ENCODE results near the gene SLC8A2. TPM values are rescaled to one million over a fixed set of nuclear protein-coding genes. Genes with fewer than 3 reads are reported as not detected.

Gene SLC8A2
- polyA plus RNA-seq, 1 donor from 2014 or later, result 14.1 TPM

DNA sequence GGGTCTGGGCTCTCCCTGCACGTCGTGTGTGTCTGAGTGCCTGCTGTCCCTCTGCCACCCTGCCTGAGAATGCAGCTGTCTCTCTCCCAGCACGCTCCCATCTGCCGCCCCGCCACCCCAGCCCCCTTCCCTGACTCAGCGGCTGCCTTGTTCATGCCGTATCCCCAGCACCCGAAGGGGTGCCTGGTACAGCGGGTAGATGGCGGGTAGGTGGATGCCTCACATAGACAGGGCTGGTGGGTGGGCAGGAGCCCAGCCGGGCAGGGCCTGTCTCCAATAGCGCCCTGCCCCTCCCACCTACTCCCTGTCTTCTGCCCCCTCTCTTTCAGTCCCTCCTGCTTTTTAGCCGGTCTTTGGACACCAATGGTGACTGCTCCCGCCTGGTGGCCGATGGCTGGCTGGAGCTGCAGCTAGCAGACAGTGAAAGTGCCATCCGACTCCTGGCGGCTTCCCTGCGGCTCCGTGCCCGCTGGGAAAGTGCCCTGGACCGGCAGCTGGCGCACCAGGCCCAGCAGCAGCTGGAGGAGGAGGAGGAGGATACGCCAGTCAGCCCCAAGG lies 92.2 kb downstream of the SLC8A2 start:
- Histone ChIP-seq H3K4me2 (ENCODE audit: low read length) (no peak overlapping the region), H3K9ac (ENCODE audit: low read length) (no peak overlapping the region), H2AFZ (ENCODE audit: low read depth, low read length) (no peak overlapping the region), H3K9me2 (ENCODE audit: insufficient read depth, low read length) (no peaks in the 10 kb centered on the region), H3F3A (ENCODE audit: insufficient read depth, low read length, poor library complexity, severe bottlenecking) (no peaks in the 10 kb centered on the region), H3K9me3 (ENCODE audit: low read length) (no peaks in the 10 kb centered on the region), H3K79me2 (replicated peaks; ENCODE audit: insufficient read depth, low read length) (no peaks in the 10 kb centered on the region), H3K27ac (ENCODE audit: low read length) (no peak overlapping the region), H3K4me3 (ENCODE audit: low read length) (no peak overlapping the region), H3K36me3 (ENCODE audit: insufficient read depth, low read length) (no peaks in the 10 kb centered on the region), H3K27me3 (ENCODE audit: insufficient read depth, low read depth, low read length) (no peaks in the 10 kb centered on the region), H4K20me1 (ENCODE audit: insufficient read depth) (no peaks in the 10 kb centered on the region)
- TF ChIP-seq, protein P1, sequence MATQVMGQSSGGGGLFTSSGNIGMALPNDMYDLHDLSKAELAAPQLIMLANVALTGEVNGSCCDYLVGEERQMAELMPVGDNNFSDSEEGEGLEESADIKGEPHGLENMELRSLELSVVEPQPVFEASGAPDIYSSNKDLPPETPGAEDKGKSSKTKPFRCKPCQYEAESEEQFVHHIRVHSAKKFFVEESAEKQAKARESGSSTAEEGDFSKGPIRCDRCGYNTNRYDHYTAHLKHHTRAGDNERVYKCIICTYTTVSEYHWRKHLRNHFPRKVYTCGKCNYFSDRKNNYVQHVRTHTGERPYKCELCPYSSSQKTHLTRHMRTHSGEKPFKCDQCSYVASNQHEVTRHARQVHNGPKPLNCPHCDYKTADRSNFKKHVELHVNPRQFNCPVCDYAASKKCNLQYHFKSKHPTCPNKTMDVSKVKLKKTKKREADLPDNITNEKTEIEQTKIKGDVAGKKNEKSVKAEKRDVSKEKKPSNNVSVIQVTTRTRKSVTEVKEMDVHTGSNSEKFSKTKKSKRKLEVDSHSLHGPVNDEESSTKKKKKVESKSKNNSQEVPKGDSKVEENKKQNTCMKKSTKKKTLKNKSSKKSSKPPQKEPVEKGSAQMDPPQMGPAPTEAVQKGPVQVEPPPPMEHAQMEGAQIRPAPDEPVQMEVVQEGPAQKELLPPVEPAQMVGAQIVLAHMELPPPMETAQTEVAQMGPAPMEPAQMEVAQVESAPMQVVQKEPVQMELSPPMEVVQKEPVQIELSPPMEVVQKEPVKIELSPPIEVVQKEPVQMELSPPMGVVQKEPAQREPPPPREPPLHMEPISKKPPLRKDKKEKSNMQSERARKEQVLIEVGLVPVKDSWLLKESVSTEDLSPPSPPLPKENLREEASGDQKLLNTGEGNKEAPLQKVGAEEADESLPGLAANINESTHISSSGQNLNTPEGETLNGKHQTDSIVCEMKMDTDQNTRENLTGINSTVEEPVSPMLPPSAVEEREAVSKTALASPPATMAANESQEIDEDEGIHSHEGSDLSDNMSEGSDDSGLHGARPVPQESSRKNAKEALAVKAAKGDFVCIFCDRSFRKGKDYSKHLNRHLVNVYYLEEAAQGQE (IDR thresholded peaks at IDR 0.05; ENCODE audit: borderline replicate concordance), result no peak
- TF ChIP-seq TAF1 (IDR thresholded peaks at IDR 0.05; ENCODE audit: low read depth) (no peak), EZH2 (IDR thresholded peaks at IDR 0.05; ENCODE audit: borderline replicate concordance, insufficient read depth, low read length, poor library complexity, severe bottlenecking) (no peak), EP300 (conservative IDR thresholded peaks at IDR 0.05; ENCODE audit: poor library complexity, severe bottlenecking) (no peak), POLR2AphosphoS5 (IDR thresholded peaks at IDR 0.05) (no peak), RAD21 (conservative IDR thresholded peaks at IDR 0.05) (no peak), SMC3 (conservative IDR thresholded peaks at IDR 0.05; ENCODE audit: poor library complexity) (no peak), MXI1 (conservative IDR thresholded peaks at IDR 0.05; ENCODE audit: poor library complexity, severe bottlenecking) (no peak)
- TF ChIP-seq, protein P2, sequence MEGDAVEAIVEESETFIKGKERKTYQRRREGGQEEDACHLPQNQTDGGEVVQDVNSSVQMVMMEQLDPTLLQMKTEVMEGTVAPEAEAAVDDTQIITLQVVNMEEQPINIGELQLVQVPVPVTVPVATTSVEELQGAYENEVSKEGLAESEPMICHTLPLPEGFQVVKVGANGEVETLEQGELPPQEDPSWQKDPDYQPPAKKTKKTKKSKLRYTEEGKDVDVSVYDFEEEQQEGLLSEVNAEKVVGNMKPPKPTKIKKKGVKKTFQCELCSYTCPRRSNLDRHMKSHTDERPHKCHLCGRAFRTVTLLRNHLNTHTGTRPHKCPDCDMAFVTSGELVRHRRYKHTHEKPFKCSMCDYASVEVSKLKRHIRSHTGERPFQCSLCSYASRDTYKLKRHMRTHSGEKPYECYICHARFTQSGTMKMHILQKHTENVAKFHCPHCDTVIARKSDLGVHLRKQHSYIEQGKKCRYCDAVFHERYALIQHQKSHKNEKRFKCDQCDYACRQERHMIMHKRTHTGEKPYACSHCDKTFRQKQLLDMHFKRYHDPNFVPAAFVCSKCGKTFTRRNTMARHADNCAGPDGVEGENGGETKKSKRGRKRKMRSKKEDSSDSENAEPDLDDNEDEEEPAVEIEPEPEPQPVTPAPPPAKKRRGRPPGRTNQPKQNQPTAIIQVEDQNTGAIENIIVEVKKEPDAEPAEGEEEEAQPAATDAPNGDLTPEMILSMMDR (IDR thresholded peaks at IDR 0.05; ENCODE audit: poor library complexity, severe bottlenecking), result no peak

DNA sequence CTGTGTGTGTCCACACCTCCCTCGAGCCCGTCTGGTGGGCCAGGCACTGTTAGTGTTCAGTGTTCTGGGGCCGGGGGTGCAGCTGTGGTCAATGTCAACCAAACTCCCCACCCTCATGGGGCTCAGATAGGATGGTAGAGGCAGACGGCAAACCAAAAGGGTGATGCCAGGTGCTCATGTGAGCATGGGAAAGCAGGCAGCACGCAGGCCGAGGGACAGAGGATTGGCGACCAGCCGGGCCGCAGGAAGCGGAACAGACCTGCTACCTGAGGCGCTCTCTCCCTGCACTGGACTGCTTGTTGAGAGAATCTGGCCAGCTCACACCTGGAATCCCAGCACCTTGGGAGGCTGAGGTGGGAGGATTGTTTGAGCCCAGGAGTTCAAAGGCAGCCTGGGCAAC lies 93.4 kb downstream of the SLC8A2 start:
- H3K4me3 ChIP-seq (ENCODE audit: low read length), result no peak overlapping the region
- H3K27me3 ChIP-seq (ENCODE audit: insufficient read depth, low read depth, low read length), result no peaks in the 10 kb centered on the region
- H3F3A ChIP-seq (ENCODE audit: insufficient read depth, low read length, poor library complexity, severe bottlenecking), result no peaks in the 10 kb centered on the region
- H3K9ac ChIP-seq (ENCODE audit: low read length), result no peak overlapping the region
- H2AFZ ChIP-seq (ENCODE audit: low read depth, low read length), result no peak overlapping the region
- H3K79me2 ChIP-seq (replicated peaks; ENCODE audit: insufficient read depth, low read length), result no peaks in the 10 kb centered on the region
- H3K9me2 ChIP-seq (ENCODE audit: insufficient read depth, low read length), result no peaks in the 10 kb centered on the region
- no peaks in the 10 kb centered on the region for H3K36me3 ChIP-seq (ENCODE audit: insufficient read depth, low read length)
- H4K20me1 ChIP-seq (ENCODE audit: insufficient read depth), result no peaks in the 10 kb centered on the region
- no peaks in the 10 kb centered on the region for H3K9me3 ChIP-seq (ENCODE audit: low read length)
- TF ChIP-seq POLR2AphosphoS5 (IDR thresholded peaks at IDR 0.05), result no peak
- no peak for TF ChIP-seq SMC3 (conservative IDR thresholded peaks at IDR 0.05; ENCODE audit: poor library complexity)
- no peak for TF ChIP-seq TAF1 (IDR thresholded peaks at IDR 0.05; ENCODE audit: low read depth)
- TF ChIP-seq, protein P2 (IDR thresholded peaks at IDR 0.05; ENCODE audit: poor library complexity, severe bottlenecking), result no peak
- TF ChIP-seq, protein P1 (IDR thresholded peaks at IDR 0.05; ENCODE audit: borderline replicate concordance), result no peak
- TF ChIP-seq MXI1 (conservative IDR thresholded peaks at IDR 0.05; ENCODE audit: poor library complexity, severe bottlenecking), result no peak
- H3K27ac ChIP-seq (ENCODE audit: low read length), result no peak overlapping the region
- no peak overlapping the region for H3K4me2 ChIP-seq (ENCODE audit: low read length)
